Stimulated activated memory B cell treated with anti-CD40 and anti-IgM and Interleukin-4, amounts not matched to agents 10 μg/mL and 1 μg/mL and 100 μg/mL, for 72 hours (primary cell): ENCODE data around the gene CD74.

Experiments used
- ATAC-seq: fragments of 150-1000 bp; cut with Tn5 transposase; 2 replicates; pipeline ENCODE4 v1.10.0; 2021
- H3K27ac Mint-ChIP-seq: one replicate; pipeline ENCODE4 v1.8.0; 2022; ENCODE audit warnings: mild to moderate bottlenecking, mixed read lengths
- H3K27me3 Mint-ChIP-seq: one replicate; pipeline ENCODE4 v1.8.0; 2022; ENCODE audit warnings: mixed read lengths
- H3K36me3 Mint-ChIP-seq: one replicate; pipeline ENCODE4 v1.8.0; 2022; ENCODE audit warnings: mixed read lengths
- H3K4me1 Mint-ChIP-seq: one replicate; pipeline ENCODE4 v1.8.0; 2022; ENCODE audit warnings: mixed read lengths
- H3K4me3 Mint-ChIP-seq: one replicate; pipeline ENCODE4 v1.8.0; 2022; ENCODE audit warnings: mild to moderate bottlenecking, moderate library complexity, mixed read lengths
- H3K9me3 Mint-ChIP-seq: one replicate; pipeline ENCODE4 v1.8.0; 2022; ENCODE audit warnings: mixed read lengths

The CD74 gene

GRCh38 chr5:150407096-150407720 is 5.5 kb downstream of the CD74 start:
- no peak for ATAC-seq
- peaks cover 52% of the 10 kb centered on the region for H3K4me1 Mint-ChIP-seq
- peak overlapping the region; percentile 100 for H3K27ac Mint-ChIP-seq
- H3K36me3 Mint-ChIP-seq: peaks cover 93% of the 10 kb centered on the region
- peak overlapping the region; percentile 90 for H3K4me3 Mint-ChIP-seq
- H3K27me3 Mint-ChIP-seq: peaks cover 1% of the 10 kb centered on the region
- H3K9me3 Mint-ChIP-seq: no peaks in the 10 kb centered on the region

- H3K27ac Mint-ChIP-seq: peak overlapping the region; percentile 100
- peaks cover 55% of the 10 kb centered on the region for H3K4me1 Mint-ChIP-seq
- peak overlapping the region; percentile 90 for H3K4me3 Mint-ChIP-seq
Measured at GRCh38 chr5:150406723-150407095, 6.0 kb downstream of the CD74 start.

GRCh38 chr5:150406103-150406722 is 6.5 kb downstream of the CD74 start:
- H3K4me1 Mint-ChIP-seq: peaks cover 60% of the 10 kb centered on the region
- no peaks in the 10 kb centered on the region for H3K9me3 Mint-ChIP-seq
- peak overlapping the region; percentile 90 for H3K4me3 Mint-ChIP-seq
- H3K27me3 Mint-ChIP-seq: no peaks in the 10 kb centered on the region
- no peak for ATAC-seq
- peak overlapping the region; percentile 100 for H3K27ac Mint-ChIP-seq
- H3K36me3 Mint-ChIP-seq: peaks cover 95% of the 10 kb centered on the region

More at GRCh38 chr5:150406723-150407095, 6.0 kb downstream of the CD74 start:
- no peak for ATAC-seq
- H3K27me3 Mint-ChIP-seq: no peaks in the 10 kb centered on the region
- peaks cover 95% of the 10 kb centered on the region for H3K36me3 Mint-ChIP-seq
- no peaks in the 10 kb centered on the region for H3K9me3 Mint-ChIP-seq

GRCh38 chr5:150404941-150405816 is 7.5 kb downstream of the CD74 start:
- Mint-ChIP-seq H3K27ac (peak overlapping the region; percentile 100), H3K4me1 (peaks cover 70% of the 10 kb centered on the region), H3K9me3 (no peaks in the 10 kb centered on the region), H3K36me3 (peaks cover 87% of the 10 kb centered on the region), H3K4me3 (peak overlapping the region; percentile 31), H3K27me3 (no peaks in the 10 kb centered on the region)
- ATAC-seq: no peak

GRCh38 chr5:150404535-150404934 is 8.2 kb downstream of the CD74 start:
- Mint-ChIP-seq H3K9me3 (no peaks in the 10 kb centered on the region), H3K27ac (no peak overlapping the region), H3K4me3 (no peak overlapping the region), H3K27me3 (no peaks in the 10 kb centered on the region), H3K4me1 (peaks cover 76% of the 10 kb centered on the region), H3K36me3 (peaks cover 80% of the 10 kb centered on the region)
- ATAC-seq: no peak

GRCh38 chr5:150404121-150404520 is 8.6 kb downstream of the CD74 start:
- no peak overlapping the region for H3K27ac Mint-ChIP-seq
- no peak for ATAC-seq
- H3K27me3 Mint-ChIP-seq: no peaks in the 10 kb centered on the region
- H3K4me3 Mint-ChIP-seq: no peak overlapping the region
- no peaks in the 10 kb centered on the region for H3K9me3 Mint-ChIP-seq
- H3K36me3 Mint-ChIP-seq: peaks cover 76% of the 10 kb centered on the region
- peaks cover 79% of the 10 kb centered on the region for H3K4me1 Mint-ChIP-seq

GRCh38 chr5:150402901-150403342 is 9.8 kb downstream of the CD74 start:
- Mint-ChIP-seq H3K4me3 (peak overlapping the region; percentile 30), H3K36me3 (peaks cover 64% of the 10 kb centered on the region), H3K27ac (peak overlapping the region; percentile 82), H3K27me3 (no peaks in the 10 kb centered on the region), H3K4me1 (peaks cover 78% of the 10 kb centered on the region), H3K9me3 (no peaks in the 10 kb centered on the region)
- ATAC-seq: no peak

- peaks cover 77% of the 10 kb centered on the region for H3K4me1 Mint-ChIP-seq
- H3K27me3 Mint-ChIP-seq: no peaks in the 10 kb centered on the region
- ATAC-seq: no peak
- no peaks in the 10 kb centered on the region for H3K9me3 Mint-ChIP-seq
- peaks cover 61% of the 10 kb centered on the region for H3K36me3 Mint-ChIP-seq
- peak overlapping the region; percentile 30 for H3K4me3 Mint-ChIP-seq
- peak overlapping the region; percentile 82 for H3K27ac Mint-ChIP-seq
Measured at GRCh38 chr5:150402229-150402773, 10.4 kb downstream of the CD74 start.

- peaks cover 71% of the 10 kb centered on the region for H3K4me1 Mint-ChIP-seq
- no peaks in the 10 kb centered on the region for H3K27me3 Mint-ChIP-seq
- H3K9me3 Mint-ChIP-seq: no peaks in the 10 kb centered on the region
- peak overlapping the region; percentile 21 for H3K4me3 Mint-ChIP-seq
- peak overlapping the region; percentile 82 for H3K27ac Mint-ChIP-seq
- peaks cover 58% of the 10 kb centered on the region for H3K36me3 Mint-ChIP-seq
- ATAC-seq: no peak
Measured at GRCh38 chr5:150401376-150402228, 11.1 kb downstream of the CD74 start.

GRCh38 chr5:150401076-150401375 is 11.7 kb downstream of the CD74 start:
- Mint-ChIP-seq H3K36me3 (peaks cover 58% of the 10 kb centered on the region), H3K4me1 (peaks cover 65% of the 10 kb centered on the region), H3K9me3 (no peaks in the 10 kb centered on the region), H3K27me3 (no peaks in the 10 kb centered on the region), H3K27ac (peak overlapping the region; percentile 82), H3K4me3 (no peak overlapping the region)
- ATAC-seq: peak; percentile 6

- H3K27ac Mint-ChIP-seq: peak overlapping the region; percentile 82
- peak overlapping the region; percentile 62 for H3K4me3 Mint-ChIP-seq
- H3K36me3 Mint-ChIP-seq: peaks cover 59% of the 10 kb centered on the region
- ATAC-seq: peak; percentile 2
- peaks cover 62% of the 10 kb centered on the region for H3K4me1 Mint-ChIP-seq
- H3K27me3 Mint-ChIP-seq: no peaks in the 10 kb centered on the region
- no peaks in the 10 kb centered on the region for H3K9me3 Mint-ChIP-seq
Measured at GRCh38 chr5:150400316-150401075, 12.2 kb downstream of the CD74 start.

- no peaks in the 10 kb centered on the region for H3K27me3 Mint-ChIP-seq
- peak overlapping the region; percentile 82 for H3K27ac Mint-ChIP-seq
- H3K4me1 Mint-ChIP-seq: peaks cover 62% of the 10 kb centered on the region
- peaks cover 56% of the 10 kb centered on the region for H3K36me3 Mint-ChIP-seq
- H3K4me3 Mint-ChIP-seq: peak overlapping the region; percentile 62
- peak; percentile 46 for ATAC-seq
- H3K9me3 Mint-ChIP-seq: no peaks in the 10 kb centered on the region
Measured at GRCh38 chr5:150399524-150400211, 13.0 kb downstream of the CD74 start.

GRCh38 chr5:150398722-150399523 is 13.8 kb downstream of the CD74 start:
- peak; percentile 82 for ATAC-seq
- H3K9me3 Mint-ChIP-seq: no peaks in the 10 kb centered on the region
- H3K4me3 Mint-ChIP-seq: peak overlapping the region; percentile 68
- peaks cover 48% of the 10 kb centered on the region for H3K36me3 Mint-ChIP-seq
- H3K4me1 Mint-ChIP-seq: peaks cover 56% of the 10 kb centered on the region
- no peaks in the 10 kb centered on the region for H3K27me3 Mint-ChIP-seq
- peak overlapping the region; percentile 82 for H3K27ac Mint-ChIP-seq
